ENCODE measurements around the gene KPNA2. TPM values are rescaled to one million over a fixed set of nuclear protein-coding genes. Genes with fewer than 3 reads are reported as not detected.

KPNA2 gene
- total and polyA plus RNA-seq, 9 of the 15 experiments (the other 6 are each of a cell fraction or from before 2014, with no cell fraction given) = 132 to 984 (median 241) TPM

DNA sequence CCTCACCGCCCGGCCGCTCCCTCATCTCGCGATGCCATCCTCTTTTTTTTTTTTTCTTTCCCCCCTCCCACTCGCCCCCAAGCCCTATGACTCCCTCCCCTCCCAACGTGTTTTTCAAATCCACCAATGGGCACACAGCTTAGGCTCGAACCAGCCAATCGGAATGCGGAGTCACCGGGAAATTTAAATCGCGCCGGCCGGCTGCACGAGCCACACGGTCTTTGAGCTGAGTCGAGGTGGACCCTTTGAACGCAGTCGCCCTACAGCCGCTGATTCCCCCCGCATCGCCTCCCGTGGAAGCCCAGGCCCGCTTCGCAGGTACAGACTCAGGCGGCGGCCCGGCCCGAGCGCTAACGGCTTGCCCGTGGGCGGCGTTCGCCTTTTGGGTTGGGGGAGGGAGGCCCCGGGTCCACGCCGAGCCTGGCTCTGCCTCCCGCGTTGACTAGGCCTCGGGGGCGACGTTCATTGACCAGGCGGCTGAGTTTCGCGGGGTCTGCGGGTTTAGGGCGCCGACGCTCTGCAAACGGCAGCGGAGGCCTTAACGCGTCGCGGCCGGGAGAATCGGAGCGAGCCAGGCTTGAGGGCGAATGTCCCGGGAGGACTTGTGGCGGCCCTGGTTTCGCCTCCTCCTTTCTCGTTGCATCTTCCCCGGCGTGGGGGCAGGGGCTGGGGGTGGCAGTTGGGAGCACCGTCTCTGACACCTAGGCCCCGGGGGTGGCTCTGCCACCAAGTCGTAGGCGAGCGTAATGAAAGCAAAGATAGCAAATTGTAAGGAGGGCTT, at the start of gene KPNA2 (continued):
- TF ChIP-seq PCBP2 (IDR thresholded peaks at IDR 0.05; ENCODE audit: low read depth, low read length, poor library complexity, severe bottlenecking) (peak; percentile 58), NCOR1 (IDR thresholded peaks at IDR 0.05) (peak; percentile 45; the same call in 1 of the 2 replicates), ADNP (tag; IDR thresholded peaks at IDR 0.05) (no peak), RHOXF2B (CRISPR knock-in tag; conservative IDR thresholded peaks at IDR 0.05) (no peak), HNRNPLL (IDR thresholded peaks at IDR 0.05; ENCODE audit: low read depth, low read length, poor library complexity, severe bottlenecking) (peak; percentile 78), TGIF2 (CRISPR knock-in tag; IDR thresholded peaks at IDR 0.05) (peak; percentile 80; the same call in 1 of the 2 replicates), TRIM28 (IDR thresholded peaks at IDR 0.05) (no peak)
- TF ChIP-seq, protein P1, sequence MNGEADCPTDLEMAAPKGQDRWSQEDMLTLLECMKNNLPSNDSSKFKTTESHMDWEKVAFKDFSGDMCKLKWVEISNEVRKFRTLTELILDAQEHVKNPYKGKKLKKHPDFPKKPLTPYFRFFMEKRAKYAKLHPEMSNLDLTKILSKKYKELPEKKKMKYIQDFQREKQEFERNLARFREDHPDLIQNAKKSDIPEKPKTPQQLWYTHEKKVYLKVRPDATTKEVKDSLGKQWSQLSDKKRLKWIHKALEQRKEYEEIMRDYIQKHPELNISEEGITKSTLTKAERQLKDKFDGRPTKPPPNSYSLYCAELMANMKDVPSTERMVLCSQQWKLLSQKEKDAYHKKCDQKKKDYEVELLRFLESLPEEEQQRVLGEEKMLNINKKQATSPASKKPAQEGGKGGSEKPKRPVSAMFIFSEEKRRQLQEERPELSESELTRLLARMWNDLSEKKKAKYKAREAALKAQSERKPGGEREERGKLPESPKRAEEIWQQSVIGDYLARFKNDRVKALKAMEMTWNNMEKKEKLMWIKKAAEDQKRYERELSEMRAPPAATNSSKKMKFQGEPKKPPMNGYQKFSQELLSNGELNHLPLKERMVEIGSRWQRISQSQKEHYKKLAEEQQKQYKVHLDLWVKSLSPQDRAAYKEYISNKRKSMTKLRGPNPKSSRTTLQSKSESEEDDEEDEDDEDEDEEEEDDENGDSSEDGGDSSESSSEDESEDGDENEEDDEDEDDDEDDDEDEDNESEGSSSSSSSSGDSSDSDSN (IDR thresholded peaks at IDR 0.05; ENCODE audit: borderline replicate concordance in 1 of 2, low read depth in 2 of 2, low read length in 2 of 2) = 0 out of 4 replicates have a peak, but pooled peaks of 1 of the 2 experiments have one; percentile 54
- TF ChIP-seq, protein P2, sequence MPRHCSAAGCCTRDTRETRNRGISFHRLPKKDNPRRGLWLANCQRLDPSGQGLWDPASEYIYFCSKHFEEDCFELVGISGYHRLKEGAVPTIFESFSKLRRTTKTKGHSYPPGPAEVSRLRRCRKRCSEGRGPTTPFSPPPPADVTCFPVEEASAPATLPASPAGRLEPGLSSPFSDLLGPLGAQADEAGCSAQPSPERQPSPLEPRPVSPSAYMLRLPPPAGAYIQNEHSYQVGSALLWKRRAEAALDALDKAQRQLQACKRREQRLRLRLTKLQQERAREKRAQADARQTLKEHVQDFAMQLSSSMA (CRISPR knock-in tag; IDR thresholded peaks at IDR 0.05) = no peak
- TF ChIP-seq, protein P3, sequence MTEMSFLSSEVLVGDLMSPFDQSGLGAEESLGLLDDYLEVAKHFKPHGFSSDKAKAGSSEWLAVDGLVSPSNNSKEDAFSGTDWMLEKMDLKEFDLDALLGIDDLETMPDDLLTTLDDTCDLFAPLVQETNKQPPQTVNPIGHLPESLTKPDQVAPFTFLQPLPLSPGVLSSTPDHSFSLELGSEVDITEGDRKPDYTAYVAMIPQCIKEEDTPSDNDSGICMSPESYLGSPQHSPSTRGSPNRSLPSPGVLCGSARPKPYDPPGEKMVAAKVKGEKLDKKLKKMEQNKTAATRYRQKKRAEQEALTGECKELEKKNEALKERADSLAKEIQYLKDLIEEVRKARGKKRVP (CRISPR knock-in tag; IDR thresholded peaks at IDR 0.05) = no peak
- TF ChIP-seq, protein P4, sequence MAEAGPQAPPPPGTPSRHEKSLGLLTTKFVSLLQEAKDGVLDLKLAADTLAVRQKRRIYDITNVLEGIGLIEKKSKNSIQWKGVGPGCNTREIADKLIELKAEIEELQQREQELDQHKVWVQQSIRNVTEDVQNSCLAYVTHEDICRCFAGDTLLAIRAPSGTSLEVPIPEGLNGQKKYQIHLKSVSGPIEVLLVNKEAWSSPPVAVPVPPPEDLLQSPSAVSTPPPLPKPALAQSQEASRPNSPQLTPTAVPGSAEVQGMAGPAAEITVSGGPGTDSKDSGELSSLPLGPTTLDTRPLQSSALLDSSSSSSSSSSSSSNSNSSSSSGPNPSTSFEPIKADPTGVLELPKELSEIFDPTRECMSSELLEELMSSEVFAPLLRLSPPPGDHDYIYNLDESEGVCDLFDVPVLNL (CRISPR knock-in tag; IDR thresholded peaks at IDR 0.05; ENCODE audit: low read depth) = peak; percentile 92
- TF ChIP-seq, protein P5, sequence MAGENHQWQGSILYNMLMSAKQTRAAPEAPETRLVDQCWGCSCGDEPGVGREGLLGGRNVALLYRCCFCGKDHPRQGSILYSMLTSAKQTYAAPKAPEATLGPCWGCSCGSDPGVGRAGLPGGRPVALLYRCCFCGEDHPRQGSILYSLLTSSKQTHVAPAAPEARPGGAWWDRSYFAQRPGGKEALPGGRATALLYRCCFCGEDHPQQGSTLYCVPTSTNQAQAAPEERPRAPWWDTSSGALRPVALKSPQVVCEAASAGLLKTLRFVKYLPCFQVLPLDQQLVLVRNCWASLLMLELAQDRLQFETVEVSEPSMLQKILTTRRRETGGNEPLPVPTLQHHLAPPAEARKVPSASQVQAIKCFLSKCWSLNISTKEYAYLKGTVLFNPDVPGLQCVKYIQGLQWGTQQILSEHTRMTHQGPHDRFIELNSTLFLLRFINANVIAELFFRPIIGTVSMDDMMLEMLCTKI (IDR thresholded peaks at IDR 0.05; ENCODE audit: partially characterized antibody) = no peak
- TF ChIP-seq, protein P6, sequence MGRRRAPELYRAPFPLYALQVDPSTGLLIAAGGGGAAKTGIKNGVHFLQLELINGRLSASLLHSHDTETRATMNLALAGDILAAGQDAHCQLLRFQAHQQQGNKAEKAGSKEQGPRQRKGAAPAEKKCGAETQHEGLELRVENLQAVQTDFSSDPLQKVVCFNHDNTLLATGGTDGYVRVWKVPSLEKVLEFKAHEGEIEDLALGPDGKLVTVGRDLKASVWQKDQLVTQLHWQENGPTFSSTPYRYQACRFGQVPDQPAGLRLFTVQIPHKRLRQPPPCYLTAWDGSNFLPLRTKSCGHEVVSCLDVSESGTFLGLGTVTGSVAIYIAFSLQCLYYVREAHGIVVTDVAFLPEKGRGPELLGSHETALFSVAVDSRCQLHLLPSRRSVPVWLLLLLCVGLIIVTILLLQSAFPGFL (CRISPR knock-in tag; IDR thresholded peaks at IDR 0.05) = peak; percentile 35; the same call in 1 of the 2 replicates
- TF ChIP-seq, protein P7, sequence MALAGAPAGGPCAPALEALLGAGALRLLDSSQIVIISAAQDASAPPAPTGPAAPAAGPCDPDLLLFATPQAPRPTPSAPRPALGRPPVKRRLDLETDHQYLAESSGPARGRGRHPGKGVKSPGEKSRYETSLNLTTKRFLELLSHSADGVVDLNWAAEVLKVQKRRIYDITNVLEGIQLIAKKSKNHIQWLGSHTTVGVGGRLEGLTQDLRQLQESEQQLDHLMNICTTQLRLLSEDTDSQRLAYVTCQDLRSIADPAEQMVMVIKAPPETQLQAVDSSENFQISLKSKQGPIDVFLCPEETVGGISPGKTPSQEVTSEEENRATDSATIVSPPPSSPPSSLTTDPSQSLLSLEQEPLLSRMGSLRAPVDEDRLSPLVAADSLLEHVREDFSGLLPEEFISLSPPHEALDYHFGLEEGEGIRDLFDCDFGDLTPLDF (CRISPR knock-in tag; IDR thresholded peaks at IDR 0.05) = 0 out of 2 replicates have a peak, but pooled peaks have one; percentile 44

Data from K562 (cell line).